HG02759 (cell line): Measurements from ENCODE around the gene UBL7.
"Not testable (repeated sequence)": the region's sequence is repeated elsewhere in the genome, so short reads cannot be mapped to it uniquely, and the experiment has no call there.

Experiments used
- ATAC-seq: cut with Tn5 transposase; IDR thresholded peaks from one replicate; pipeline ENCODE4 v1.9.1; 2021; ENCODE audit warnings: mild to moderate bottlenecking, moderate library complexity; ENCODE audit not compliant: unreplicated experiment

Gene UBL7

GRCh38 chr15:74460871-74461846, at the start of gene UBL7:
TSS of gene UBL7 (minus strand) at chr15:74461160. CDS start at chr15:74458867, 2,293 bp downstream.
- peak; percentile 90 for ATAC-seq

GRCh38 chr15:74506515-74506840, 45.5 kb upstream of the UBL7 start:
- no peak for ATAC-seq

- ATAC-seq: no peak
Observed at GRCh38 chr15:74505837-74506514, 45.0 kb upstream of the UBL7 start.

GRCh38 chr15:74504836-74505235, 43.9 kb upstream of the UBL7 start:
- ATAC-seq: no peak

GRCh38 chr15:74504418-74504817, 43.5 kb upstream of the UBL7 start:
- ATAC-seq: no peak

GRCh38 chr15:74502301-74502700, 41.3 kb upstream of the UBL7 start:
- no peak for ATAC-seq

- ATAC-seq: no peak
Observed at GRCh38 chr15:74500401-74500800, 39.4 kb upstream of the UBL7 start.

- no peak for ATAC-seq
Observed at GRCh38 chr15:74499366-74499765, 38.4 kb upstream of the UBL7 start.

- no peak for ATAC-seq
Observed at GRCh38 chr15:74497584-74497983, 36.6 kb upstream of the UBL7 start.

GRCh38 chr15:74496648-74497047, 35.7 kb upstream of the UBL7 start:
- ATAC-seq: no peak

- ATAC-seq: no peak
Observed at GRCh38 chr15:74490339-74490689, 29.4 kb upstream of the UBL7 start.

GRCh38 chr15:74489518-74490338, 28.8 kb upstream of the UBL7 start:
- ATAC-seq: peak; percentile 49

- ATAC-seq: no peak
Observed at GRCh38 chr15:74488776-74489175, 27.8 kb upstream of the UBL7 start.

- ATAC-seq: no peak
Observed at GRCh38 chr15:74482661-74483060, 21.7 kb upstream of the UBL7 start.

GRCh38 chr15:74480364-74480763, 19.4 kb upstream of the UBL7 start:
- ATAC-seq: not testable (repeated sequence)

- ATAC-seq: not testable (repeated sequence)
Observed at GRCh38 chr15:74471621-74472020, 10.7 kb upstream of the UBL7 start.

- no peak for ATAC-seq
Observed at GRCh38 chr15:74470631-74471395, 9.9 kb upstream of the UBL7 start.

- ATAC-seq: no peak
Observed at GRCh38 chr15:74468341-74469032, 7.5 kb upstream of the UBL7 start.

GRCh38 chr15:74466570-74466969, 5.6 kb upstream of the UBL7 start:
- no peak for ATAC-seq

GRCh38 chr15:74464897-74465296, 3.9 kb upstream of the UBL7 start:
- ATAC-seq: no peak
